ENCODE results near the gene CAPN1. TPM values are rescaled to one million over a fixed set of nuclear protein-coding genes. Genes with fewer than 3 reads are reported as not detected.

Gene CAPN1
- total and polyA plus RNA-seq, 2 donors = 31.9 to 104 TPM

DNA sequence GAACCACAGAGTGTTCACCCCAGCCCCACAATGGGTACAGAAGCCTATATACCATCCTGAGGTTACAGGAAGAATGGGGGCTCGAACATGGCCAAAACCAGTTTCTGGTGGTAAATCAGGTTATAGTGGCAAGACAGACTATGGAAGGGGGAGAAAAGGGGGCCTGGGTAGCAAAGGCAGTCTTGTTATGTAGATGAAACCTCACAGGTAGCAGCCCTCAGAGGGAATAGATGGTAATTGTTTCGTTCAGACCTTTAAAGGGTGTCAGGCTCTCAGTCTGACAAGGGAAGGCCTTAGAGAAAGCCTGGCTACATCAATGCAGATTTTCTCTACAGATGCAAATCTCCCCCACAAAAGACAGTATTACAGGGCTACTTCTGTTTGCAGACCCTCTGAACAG is 3.4 kb downstream of the CAPN1 start:
- peaks cover 0 to 9% of the 10 kb centered on the region in 2 donors for H3K27me3 ChIP-seq (ENCODE audit: control insufficient read depth in 2 of 2, insufficient read depth in 1 of 2, low read length in 1 of 2)
- 98% methylated on average over 2 of the region's 2 CpGs for WGBS
- no peak overlapping the region for H3K4me3 ChIP-seq (ENCODE audit: low read length in 2 of 2)
- DNase-seq (ENCODE audit: low read depth in 6 of 9, low spot score in 9 of 9) = no peak
- no peak overlapping the region for H3K27ac ChIP-seq (ENCODE audit: low read depth in 1 of 2, low read length in 1 of 2)
- H3K4me1 ChIP-seq (ENCODE audit: control insufficient read depth in 2 of 2, insufficient read depth in 2 of 2, low read length in 2 of 2) = peaks cover 13 to 28% of the 10 kb centered on the region in 2 donors
- peaks cover 45 to 53% of the 10 kb centered on the region in 2 donors for H3K36me3 ChIP-seq (ENCODE audit: control insufficient read depth in 2 of 2, insufficient read depth in 2 of 2, low read length in 1 of 2)
- no peaks in the 10 kb centered on the region for H3K9me3 ChIP-seq (ENCODE audit: control insufficient read depth in 2 of 2, insufficient read depth in 1 of 2, low read length in 1 of 2)

DNA sequence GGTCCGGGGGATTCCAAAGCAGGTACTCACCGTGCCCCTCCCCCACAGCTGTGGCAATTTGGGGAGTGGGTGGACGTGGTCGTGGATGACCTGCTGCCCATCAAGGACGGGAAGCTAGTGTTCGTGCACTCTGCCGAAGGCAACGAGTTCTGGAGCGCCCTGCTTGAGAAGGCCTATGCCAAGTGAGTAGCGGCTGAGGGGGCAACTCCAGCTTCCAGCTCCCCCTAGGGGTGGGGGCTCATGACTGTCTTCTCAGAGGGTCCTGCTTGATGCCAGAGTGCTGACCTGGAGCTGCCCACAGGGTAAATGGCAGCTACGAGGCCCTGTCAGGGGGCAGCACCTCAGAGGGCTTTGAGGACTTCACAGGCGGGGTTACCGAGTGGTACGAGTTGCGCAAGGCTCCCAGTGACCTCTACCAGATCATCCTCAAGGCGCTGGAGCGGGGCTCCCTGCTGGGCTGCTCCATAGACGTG is 4.2 kb downstream of the CAPN1 start:
- Histone ChIP-seq H3K4me3 (ENCODE audit: low read length in 2 of 2) (no peak overlapping the region), H3K4me1 (ENCODE audit: control insufficient read depth in 2 of 2, insufficient read depth in 2 of 2, low read length in 2 of 2) (peaks cover 10 to 22% of the 10 kb centered on the region in 2 donors), H3K9me3 (ENCODE audit: control insufficient read depth in 2 of 2, insufficient read depth in 1 of 2, low read length in 1 of 2) (no peaks in the 10 kb centered on the region), H3K27me3 (ENCODE audit: control insufficient read depth in 2 of 2, insufficient read depth in 1 of 2, low read length in 1 of 2) (peaks cover 0 to 2% of the 10 kb centered on the region in 2 donors), H3K36me3 (ENCODE audit: control insufficient read depth in 2 of 2, insufficient read depth in 2 of 2, low read length in 1 of 2) (peaks cover 48 to 57% of the 10 kb centered on the region in 2 donors), H3K27ac (ENCODE audit: low read depth in 1 of 2, low read length in 1 of 2) (no peak overlapping the region)
- 97% methylated on average over 18 of the region's 18 CpGs for WGBS
- DNase-seq (ENCODE audit: low read depth in 6 of 9, low spot score in 9 of 9) = no peak

DNA sequence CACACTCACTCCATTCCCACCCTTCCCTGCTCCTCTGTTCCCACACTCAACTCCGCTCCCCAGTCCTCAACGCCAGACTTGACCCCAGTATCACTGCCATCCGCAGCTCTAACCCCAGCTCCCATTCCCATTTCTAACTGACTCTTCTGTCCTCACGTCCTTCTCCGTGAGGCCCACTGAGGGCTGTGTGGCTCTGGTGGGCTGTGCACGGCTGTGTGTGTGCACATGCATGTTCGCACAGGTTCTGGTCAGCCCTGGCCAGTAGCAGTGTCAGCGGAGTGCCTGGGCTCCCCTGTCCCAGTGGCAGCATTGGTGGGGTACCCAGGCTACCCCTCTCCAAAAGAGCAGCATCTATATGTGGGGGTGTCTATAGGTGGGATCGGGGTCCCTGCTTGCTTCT is 5.0 kb downstream of the CAPN1 start:
- no peaks in the 10 kb centered on the region for H3K27me3 ChIP-seq (ENCODE audit: control insufficient read depth in 2 of 2, insufficient read depth in 1 of 2, low read length in 1 of 2)
- peaks cover 10 to 20% of the 10 kb centered on the region in 2 donors for H3K4me1 ChIP-seq (ENCODE audit: control insufficient read depth in 2 of 2, insufficient read depth in 2 of 2, low read length in 2 of 2)
- H3K4me3 ChIP-seq (ENCODE audit: low read length in 2 of 2) = no peak overlapping the region
- peaks cover 52 to 57% of the 10 kb centered on the region in 2 donors for H3K36me3 ChIP-seq (ENCODE audit: control insufficient read depth in 2 of 2, insufficient read depth in 2 of 2, low read length in 1 of 2)
- no peak overlapping the region for H3K27ac ChIP-seq (ENCODE audit: low read depth in 1 of 2, low read length in 1 of 2)
- no peaks in the 10 kb centered on the region for H3K9me3 ChIP-seq (ENCODE audit: control insufficient read depth in 2 of 2, insufficient read depth in 1 of 2, low read length in 1 of 2)
- DNase-seq (ENCODE audit: low read depth in 6 of 9, low spot score in 9 of 9) = no peak
- 93% methylated on average over 9 of the region's 9 CpGs for WGBS

DNA sequence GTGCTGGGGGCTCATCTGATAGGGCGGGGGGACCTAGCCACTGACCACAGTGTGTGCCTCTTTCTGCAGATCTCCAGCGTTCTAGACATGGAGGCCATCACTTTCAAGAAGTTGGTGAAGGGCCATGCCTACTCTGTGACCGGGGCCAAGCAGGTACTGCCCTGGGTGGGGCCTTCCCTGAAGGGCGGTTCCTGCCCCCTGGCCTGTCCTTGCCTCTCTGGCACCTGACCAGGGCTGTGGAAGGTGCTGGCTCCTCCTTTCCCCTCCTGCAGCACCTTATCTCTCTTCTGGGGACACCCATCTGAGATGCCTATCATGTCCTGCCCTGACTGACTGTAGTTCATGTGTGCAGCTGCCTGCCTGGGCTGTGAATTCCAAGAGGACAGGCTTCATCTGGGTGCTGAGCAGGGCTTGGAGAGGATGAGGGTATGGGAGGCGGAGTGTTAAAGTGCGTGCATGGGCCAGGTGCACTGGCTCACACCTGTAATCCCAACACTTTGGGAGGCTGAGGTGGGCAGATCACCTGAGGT is 5.5 kb downstream of the CAPN1 start:
- Histone ChIP-seq H3K4me1 (ENCODE audit: control insufficient read depth in 2 of 2, insufficient read depth in 2 of 2, low read length in 2 of 2) (peaks cover 10 to 17% of the 10 kb centered on the region in 2 donors), H3K27ac (ENCODE audit: low read depth in 1 of 2, low read length in 1 of 2) (no peak overlapping the region), H3K27me3 (ENCODE audit: control insufficient read depth in 2 of 2, insufficient read depth in 1 of 2, low read length in 1 of 2) (no peaks in the 10 kb centered on the region), H3K36me3 (ENCODE audit: control insufficient read depth in 2 of 2, insufficient read depth in 2 of 2, low read length in 1 of 2) (peaks cover 57 to 61% of the 10 kb centered on the region in 2 donors), H3K9me3 (ENCODE audit: control insufficient read depth in 2 of 2, insufficient read depth in 1 of 2, low read length in 1 of 2) (no peaks in the 10 kb centered on the region), H3K4me3 (ENCODE audit: low read length in 2 of 2) (no peak overlapping the region)
- DNase-seq (ENCODE audit: low read depth in 6 of 9, low spot score in 9 of 9) = no peak
- 99% methylated on average over 6 of the region's 6 CpGs for WGBS

DNA sequence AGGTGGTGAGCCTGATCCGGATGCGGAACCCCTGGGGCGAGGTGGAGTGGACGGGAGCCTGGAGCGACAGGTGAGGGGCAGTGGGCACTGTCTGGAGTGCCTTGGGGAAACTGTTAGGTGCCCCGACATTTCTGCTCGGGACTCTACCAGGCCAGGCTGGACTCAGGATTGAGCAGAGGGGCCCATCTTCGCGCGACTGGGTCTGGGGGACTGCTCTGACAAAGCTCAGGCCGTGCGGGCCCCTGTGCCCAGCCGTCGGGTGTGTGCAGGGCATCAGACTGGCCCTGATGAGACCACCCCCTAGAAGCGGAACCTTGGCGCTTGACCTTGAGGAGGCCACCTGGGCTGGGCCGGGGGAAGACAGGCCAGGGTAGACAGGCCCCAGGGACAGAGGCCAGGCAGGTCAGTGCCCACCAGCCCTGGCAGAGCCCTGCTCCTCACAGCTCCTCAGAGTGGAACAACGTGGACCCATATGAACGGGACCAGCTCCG is 6.3 kb downstream of the CAPN1 start:
- peaks cover 3 to 9% of the 10 kb centered on the region in 2 donors for H3K4me1 ChIP-seq (ENCODE audit: control insufficient read depth in 2 of 2, insufficient read depth in 2 of 2, low read length in 2 of 2)
- no peak overlapping the region for H3K4me3 ChIP-seq (ENCODE audit: low read length in 2 of 2)
- peak overlapping the region in 1 of 2 donors; percentile 13 for H3K27ac ChIP-seq (ENCODE audit: low read depth in 1 of 2, low read length in 1 of 2)
- H3K9me3 ChIP-seq (ENCODE audit: control insufficient read depth in 2 of 2, insufficient read depth in 1 of 2, low read length in 1 of 2) = no peaks in the 10 kb centered on the region
- WGBS = 98% methylated on average over 20 of the region's 20 CpGs
- peaks cover 59 to 61% of the 10 kb centered on the region in 2 donors for H3K36me3 ChIP-seq (ENCODE audit: control insufficient read depth in 2 of 2, insufficient read depth in 2 of 2, low read length in 1 of 2)
- H3K27me3 ChIP-seq (ENCODE audit: control insufficient read depth in 2 of 2, insufficient read depth in 1 of 2, low read length in 1 of 2) = no peaks in the 10 kb centered on the region
- no peak for DNase-seq (ENCODE audit: low read depth in 6 of 9, low spot score in 9 of 9)

DNA sequence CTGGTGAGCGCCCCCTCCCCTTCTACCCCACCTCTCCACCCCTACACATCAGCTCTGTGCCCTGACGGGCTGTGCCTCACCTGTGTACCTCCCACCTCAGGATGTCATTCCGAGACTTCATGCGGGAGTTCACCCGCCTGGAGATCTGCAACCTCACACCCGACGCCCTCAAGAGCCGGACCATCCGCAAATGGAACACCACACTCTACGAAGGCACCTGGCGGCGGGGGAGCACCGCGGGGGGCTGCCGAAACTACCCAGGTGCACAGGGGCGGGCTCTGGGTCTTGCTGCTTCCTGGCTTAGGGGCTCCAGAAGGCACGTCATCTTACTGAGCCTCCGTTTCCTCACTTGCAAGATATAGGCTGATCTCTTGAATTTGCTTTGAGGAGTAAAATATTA is 6.8 kb downstream of the CAPN1 start:
- Histone ChIP-seq H3K4me1 (ENCODE audit: control insufficient read depth in 2 of 2, insufficient read depth in 2 of 2, low read length in 2 of 2) (peaks cover 0 to 4% of the 10 kb centered on the region in 2 donors), H3K36me3 (ENCODE audit: control insufficient read depth in 2 of 2, insufficient read depth in 2 of 2, low read length in 1 of 2) (peaks cover 59 to 61% of the 10 kb centered on the region in 2 donors), H3K9me3 (ENCODE audit: control insufficient read depth in 2 of 2, insufficient read depth in 1 of 2, low read length in 1 of 2) (no peaks in the 10 kb centered on the region), H3K27ac (ENCODE audit: low read depth in 1 of 2, low read length in 1 of 2) (no peak overlapping the region), H3K27me3 (ENCODE audit: control insufficient read depth in 2 of 2, insufficient read depth in 1 of 2, low read length in 1 of 2) (no peaks in the 10 kb centered on the region), H3K4me3 (ENCODE audit: low read length in 2 of 2) (no peak overlapping the region)
- WGBS = 97% methylated on average over 18 of the region's 18 CpGs
- no peak for DNase-seq (ENCODE audit: low read depth in 6 of 9, low spot score in 9 of 9)

DNA sequence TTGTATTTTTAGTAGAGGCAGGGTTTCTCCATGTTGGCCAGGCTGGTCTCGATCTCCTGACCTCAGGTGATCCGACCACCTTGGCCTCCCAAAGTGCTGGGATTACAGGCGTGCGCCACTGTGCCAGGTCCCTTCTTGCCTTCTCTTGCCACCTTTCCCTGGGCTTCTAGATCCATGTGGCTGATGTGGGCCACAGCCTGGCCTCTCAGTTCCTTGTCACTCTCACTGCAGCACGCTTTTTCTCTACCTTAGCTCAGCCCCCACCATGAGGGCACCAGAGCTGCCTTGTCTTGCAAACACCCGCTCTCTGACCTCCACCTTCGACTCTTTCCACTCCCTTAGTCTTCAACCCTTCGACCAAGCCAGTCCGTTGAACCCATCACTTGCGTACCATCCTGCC is 7.5 kb downstream of the CAPN1 start:
- no peak overlapping the region for H3K27ac ChIP-seq (ENCODE audit: low read depth in 1 of 2, low read length in 1 of 2)
- H3K27me3 ChIP-seq (ENCODE audit: control insufficient read depth in 2 of 2, insufficient read depth in 1 of 2, low read length in 1 of 2) = no peaks in the 10 kb centered on the region
- no peak overlapping the region for H3K4me3 ChIP-seq (ENCODE audit: low read length in 2 of 2)
- peaks cover 54 to 59% of the 10 kb centered on the region in 2 donors for H3K36me3 ChIP-seq (ENCODE audit: control insufficient read depth in 2 of 2, insufficient read depth in 2 of 2, low read length in 1 of 2)
- H3K9me3 ChIP-seq (ENCODE audit: control insufficient read depth in 2 of 2, insufficient read depth in 1 of 2, low read length in 1 of 2) = no peaks in the 10 kb centered on the region
- no peaks in the 10 kb centered on the region for H3K4me1 ChIP-seq (ENCODE audit: control insufficient read depth in 2 of 2, insufficient read depth in 2 of 2, low read length in 2 of 2)
- DNase-seq (ENCODE audit: low read depth in 6 of 9, low spot score in 9 of 9) = no peak
- WGBS = 89% methylated on average over 10 of the region's 10 CpGs

DNA sequence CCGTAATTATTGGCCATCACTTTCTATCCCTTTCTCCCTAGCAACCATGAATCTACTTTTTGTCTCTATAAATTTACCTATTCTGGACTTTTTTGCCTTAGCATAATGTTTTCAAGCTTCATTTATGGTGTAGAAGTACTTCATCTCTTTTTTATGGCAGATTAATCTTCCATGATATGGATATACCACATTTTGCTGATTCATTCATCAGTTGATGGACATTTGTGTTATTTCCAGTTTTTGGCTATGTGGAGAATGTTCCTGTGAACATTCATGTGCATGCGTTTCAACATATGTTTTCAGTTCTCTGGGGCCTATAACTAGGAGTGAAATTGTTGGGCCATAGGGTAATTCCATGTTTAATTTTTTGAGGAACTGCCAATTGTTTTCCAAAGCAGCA is 12.8 kb downstream of the CAPN1 start:
- H3K27me3 ChIP-seq (ENCODE audit: control insufficient read depth in 2 of 2, insufficient read depth in 1 of 2, low read length in 1 of 2) = no peaks in the 10 kb centered on the region
- WGBS = 95% methylated on average over 2 of the region's 2 CpGs
- no peaks in the 10 kb centered on the region for H3K9me3 ChIP-seq (ENCODE audit: control insufficient read depth in 2 of 2, insufficient read depth in 1 of 2, low read length in 1 of 2)
- H3K4me1 ChIP-seq (ENCODE audit: control insufficient read depth in 2 of 2, insufficient read depth in 2 of 2, low read length in 2 of 2) = no peaks in the 10 kb centered on the region
- no peak overlapping the region for H3K4me3 ChIP-seq (ENCODE audit: low read length in 2 of 2)
- DNase-seq (ENCODE audit: low read depth in 6 of 9, low spot score in 9 of 9) = no peak
- H3K27ac ChIP-seq (ENCODE audit: low read depth in 1 of 2, low read length in 1 of 2) = no peak overlapping the region
- H3K36me3 ChIP-seq (ENCODE audit: control insufficient read depth in 2 of 2, insufficient read depth in 2 of 2, low read length in 1 of 2) = peaks cover 23 to 34% of the 10 kb centered on the region in 2 donors

DNA sequence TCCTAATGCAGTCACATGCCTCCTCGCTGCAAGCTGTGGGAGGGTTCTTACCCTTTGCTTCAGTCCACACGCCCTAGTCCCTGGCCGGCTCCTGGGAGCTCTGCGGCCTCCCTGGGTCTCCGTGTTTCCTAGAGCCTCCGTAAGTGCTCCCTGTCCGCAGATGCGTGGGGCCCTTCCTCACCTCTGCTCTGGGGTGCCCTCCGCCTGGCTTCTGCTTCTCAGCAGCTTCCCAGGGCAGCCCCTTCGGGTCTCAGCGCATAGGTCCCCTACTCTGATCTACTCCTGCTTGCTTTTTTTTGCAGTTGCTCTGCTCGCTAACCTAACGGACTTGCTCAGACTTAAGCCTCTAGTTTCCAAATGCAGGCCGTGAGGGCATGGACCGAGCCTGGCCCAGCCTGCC is 22.4 kb downstream of the CAPN1 start:
- no peak for DNase-seq (ENCODE audit: low read depth in 6 of 9, low spot score in 9 of 9)
- H3K27ac ChIP-seq (ENCODE audit: low read depth in 1 of 2, low read length in 1 of 2) = no peak overlapping the region
- H3K27me3 ChIP-seq (ENCODE audit: control insufficient read depth in 2 of 2, insufficient read depth in 1 of 2, low read length in 1 of 2) = no peaks in the 10 kb centered on the region
- no peak overlapping the region for H3K4me3 ChIP-seq (ENCODE audit: low read length in 2 of 2)
- peaks cover 44 to 45% of the 10 kb centered on the region in 2 donors for H3K36me3 ChIP-seq (ENCODE audit: control insufficient read depth in 2 of 2, insufficient read depth in 2 of 2, low read length in 1 of 2)
- no peaks in the 10 kb centered on the region for H3K4me1 ChIP-seq (ENCODE audit: control insufficient read depth in 2 of 2, insufficient read depth in 2 of 2, low read length in 2 of 2)
- WGBS = 99% methylated on average over 15 of the region's 15 CpGs
- H3K9me3 ChIP-seq (ENCODE audit: control insufficient read depth in 2 of 2, insufficient read depth in 1 of 2, low read length in 1 of 2) = peaks cover 0 to 7% of the 10 kb centered on the region in 2 donors

All from thymus (tissue), 11 donors.